Lower leg skin (tissue), 3 donors: ENCODE data around the gene WNT7B.

ENCODE experiments used
- CTCF ChIP-seq, 3 donors: fragments of 450-650 bp; IDR thresholded peaks; one replicate each; pipeline ENCODE4 v1.5.1; 2016; ENCODE audit warnings: antibody characterized with exemption in 3 of 3, mild to moderate bottlenecking in 3 of 3, moderate library complexity in 2 of 3
- POLR2A ChIP-seq, 2 donors: fragments of 450-650 bp; IDR thresholded peaks; one replicate each; pipeline ENCODE4 v1.6.1; 2016 to 2017; ENCODE audit warnings: antibody characterized with exemption in 2 of 2, mild to moderate bottlenecking in 1 of 2, moderate library complexity in 1 of 2

DNA sequence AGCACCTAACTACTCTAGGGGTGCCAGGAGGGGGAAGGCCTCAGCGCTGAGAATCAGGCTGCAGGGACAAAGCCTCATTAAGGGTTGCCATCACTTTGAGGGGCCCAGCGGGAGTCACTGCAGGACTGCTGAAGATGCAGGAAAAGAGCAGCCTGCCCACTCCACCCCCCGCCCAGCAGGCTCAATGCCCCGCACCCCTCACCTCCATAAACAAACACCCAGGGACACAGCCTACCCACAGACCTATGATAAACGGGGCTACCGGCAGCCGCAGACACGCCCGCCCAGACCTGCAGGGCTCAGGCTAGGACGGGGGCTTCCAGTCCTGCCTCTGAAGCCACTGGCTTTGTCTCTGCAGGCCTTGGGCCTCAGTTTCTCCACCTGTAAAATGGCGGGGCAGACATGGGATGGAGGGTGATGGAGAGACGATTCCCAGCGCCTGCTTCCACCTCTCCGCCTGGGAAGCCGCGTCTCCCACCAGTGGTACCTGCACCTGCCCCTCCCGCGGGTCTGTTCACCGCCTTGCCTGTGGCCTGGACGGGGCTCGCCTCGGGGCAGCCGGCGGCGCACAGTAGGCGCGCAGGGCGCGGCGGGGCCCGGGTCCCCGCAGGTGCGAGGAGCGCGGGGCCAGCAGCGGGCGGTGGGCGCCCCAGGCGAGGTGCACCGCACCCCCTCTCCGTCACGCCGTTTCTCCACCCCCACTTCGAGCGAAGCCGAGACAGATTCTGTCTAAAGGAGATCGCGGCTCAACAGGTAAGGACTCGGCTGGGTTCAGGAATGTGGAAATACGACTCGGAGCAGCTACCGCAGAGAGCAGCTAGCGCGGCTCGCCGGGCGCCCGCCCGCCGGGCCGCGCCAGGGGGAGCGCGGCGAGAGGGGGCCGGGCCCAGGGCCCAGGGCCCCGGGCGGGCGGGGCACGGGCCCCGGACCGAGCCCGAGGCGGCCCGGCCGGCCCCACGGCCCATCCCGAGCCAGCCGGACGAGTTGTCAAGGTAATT is 1.5 kb downstream of the WNT7B start:
- TF ChIP-seq CTCF (IDR thresholded peaks at IDR 0.05) (no peak), POLR2A (IDR thresholded peaks at IDR 0.05) (no peak)
